OCI-LY7 (cell line): ENCODE data around the gene CUL2. TPM values are rescaled to one million over a fixed set of nuclear protein-coding genes. Genes with fewer than 3 reads are reported as not detected.

Experiments used
- BruUV-seq: library from RNA; stranded (reverse); fragments of 400-500 nt; replicated peaks from 2 replicates; lab custom pipeline; 2021; lab: Mats Ljungman, UMichigan
- CTCF ChIA-PET: fragments of 300-600 bp; sonication (Branson Sonifier 250); formaldehyde crosslinking; loops from one replicate; lab custom pipeline; 2022; ENCODE audit warnings: antibody characterized with exemption; ENCODE audit not compliant: unreplicated experiment; lab: Charles Lee
- POLR2A ChIA-PET: fragments of 300-600 bp; sonication (Branson Sonifier 250); formaldehyde crosslinking; loops from one replicate; lab custom pipeline; 2022; ENCODE audit warnings: antibody characterized with exemption; lab: Charles Lee
- DNase-seq: peaks from one replicate; pipeline ENCODE4 v3.0.0-alpha.2; 2015; ENCODE audit warnings: low spot score
- H2AFZ ChIP-seq: fragments of 200-600 bp; sonication (generic), shearing (Covaris generic); 2 replicates; pipeline ENCODE4 v1.6.1; 2014; ENCODE audit warnings: mild to moderate bottlenecking, antibody characterized with exemption, low read length, moderate library complexity
- H3K27ac ChIP-seq: fragments of 200-600 bp; sonication (generic); 2 replicates; pipeline ENCODE4 v1.5.1; 2014; ENCODE audit warnings: mixed run types, low read depth, mild to moderate bottlenecking, moderate library complexity, low read length, inconsistent platforms; ENCODE audit not compliant: poor library complexity, severe bottlenecking
- H3K36me3 ChIP-seq: fragments of 200-600 bp; sonication (generic); 2 replicates; pipeline ENCODE4 v1.6.1; 2014; ENCODE audit warnings: mild to moderate bottlenecking, antibody characterized with exemption, low read length, moderate library complexity, mixed read lengths; ENCODE audit not compliant: insufficient read depth
- H3K4me1 ChIP-seq: fragments of 200-600 bp; sonication (generic); 2 replicates; pipeline ENCODE4 v1.5.1; 2014; ENCODE audit warnings: mild to moderate bottlenecking, low read length; ENCODE audit not compliant: insufficient read depth, poor library complexity, severe bottlenecking
- H3K4me2 ChIP-seq: fragments of 200-600 bp; sonication (generic); 2 replicates; pipeline ENCODE4 v1.6.1; 2014; ENCODE audit warnings: mild to moderate bottlenecking, low read length
- H3K4me3 ChIP-seq: fragments of 200-600 bp; sonication (generic); 2 replicates; pipeline ENCODE4 v1.5.1; 2014; ENCODE audit warnings: mild to moderate bottlenecking, low read depth, low read length; ENCODE audit not compliant: poor library complexity, severe bottlenecking
- H3K79me2 ChIP-seq: fragments of 200-600 bp; sonication (generic); 2 replicates; pipeline ENCODE4 v1.6.1; 2016; ENCODE audit warnings: low read depth, mild to moderate bottlenecking, low read length, moderate library complexity, mixed read lengths; ENCODE audit not compliant: insufficient read depth
- H3K9me2 ChIP-seq: fragments of 200-600 bp; sonication (generic); 2 replicates; pipeline ENCODE4 v1.6.1; 2016; ENCODE audit warnings: mild to moderate bottlenecking, low read length, mixed read lengths; ENCODE audit not compliant: insufficient read depth
- H3K9me3 ChIP-seq: fragments of 200-600 bp; sonication (generic); 2 replicates; pipeline ENCODE4 v1.6.1; 2014; ENCODE audit warnings: mild to moderate bottlenecking, mixed run types, low read length, mixed read lengths
- H4K20me1 ChIP-seq: fragments of 200-600 bp; sonication (generic); 2 replicates; pipeline ENCODE4 v1.6.1; 2014; ENCODE audit warnings: mild to moderate bottlenecking, antibody characterized with exemption, low read length, moderate library complexity, mixed read lengths; ENCODE audit not compliant: insufficient read depth
- CTCF ChIP-seq: fragments of 200-600 bp; sonication (generic); conservative IDR thresholded peaks from 2 replicates; pipeline ENCODE4 v1.5.1; 2014; ENCODE audit warnings: mild to moderate bottlenecking, antibody characterized with exemption, low read length, moderate library complexity, mixed read lengths
- EZH2phosphoT487 ChIP-seq: fragments of 200-600 bp; sonication (generic); IDR thresholded peaks from 2 replicates; pipeline ENCODE4 v1.6.1; 2018; ENCODE audit warnings: low read depth, borderline replicate concordance, mild to moderate bottlenecking, mixed run types, antibody characterized with exemption, low read length, moderate library complexity, mixed read lengths
- intact Hi-C: fragments of 100-400 bp; cut with micrococcal nuclease; formaldehyde crosslinking; loops from one replicate; pipeline ENCODE4 v1.10.0; 2022; ENCODE audit not compliant: unreplicated experiment
- total RNA-seq, 2 experiments: library from RNA; depleted of rRNA in 1 of 2; stranded (reverse); fragments of >200 nt in 1 of 2; shearing (Covaris generic) in 1 of 2; gene quantifications; 2 replicates each; pipeline ENCODE4 v1.2.3, GENCODE V29; 2014 to 2022

CUL2 gene
- total RNA-seq, 2 experiments from 2014 or later: 25.5 to 40.4 TPM

- CTCF ChIA-PET: no interaction called here
- H3K9me2 ChIP-seq: no peaks in the 10 kb centered on the region
- no peak overlapping the region for H3K27ac ChIP-seq
- peaks cover 5% of the 10 kb centered on the region; the same call in 1 of the 2 replicates for H3K36me3 ChIP-seq
- TF ChIP-seq EZH2phosphoT487: no peak
- TF ChIP-seq CTCF: no peak
- peaks cover 15% of the 10 kb centered on the region for H3K4me1 ChIP-seq
- H3K79me2 ChIP-seq: peaks cover 27% of the 10 kb centered on the region; the same call in 1 of the 2 replicates
- H3K4me2 ChIP-seq: no peak overlapping the region
- H2AFZ ChIP-seq: no peak overlapping the region
- no peaks in the 10 kb centered on the region for H4K20me1 ChIP-seq
- no TSS peak for BruUV-seq
- H3K4me3 ChIP-seq: no peak overlapping the region
- intact Hi-C loops: loop anchor here (10.0 kb wide), 1 partner anchor 243 kb away; the partner anchor contains the start of gene CCNY
- H3K9me3 ChIP-seq: peaks cover 10% of the 10 kb centered on the region
- POLR2A ChIA-PET: interaction anchor here (1.1 kb wide), 1 partner anchor 14 kb away, joined by 4 read pairs; no protein-coding TSS in a partner anchor
- DNase-seq: no peak
These were observed 2.1 kb upstream of the CUL2 start for GRCh38 chr10:35091994-35092790.

- Histone ChIP-seq H3K27ac (peak overlapping the region; percentile 67), H3K4me2 (peak overlapping the region; percentile 75), H2AFZ (peak overlapping the region; percentile 92), H3K9me3 (peaks cover 10% of the 10 kb centered on the region), H3K79me2 (peaks cover 39% of the 10 kb centered on the region; the same call in 1 of the 2 replicates), H3K4me3 (peak overlapping the region; percentile 86), H4K20me1 (no peaks in the 10 kb centered on the region), H3K4me1 (peaks cover 15% of the 10 kb centered on the region), H3K9me2 (no peaks in the 10 kb centered on the region), H3K36me3 (peaks cover 8% of the 10 kb centered on the region; the same call in 1 of the 2 replicates)
- POLR2A ChIA-PET: interaction anchor here (0.9 to 1.9 kb wide), 4 partner anchors 9 to 106 kb away, joined by 4 to 5 read pairs (median 4); no protein-coding TSS in a partner anchor
- CTCF ChIA-PET: interaction anchor here (0.6 to 1.4 kb wide), 2 partner anchors 33 to 37 kb away, joined by 4 read pairs; partner anchors contain the start of gene CREM
- BruUV-seq: no TSS peak
- DNase-seq: peak; percentile 18
- intact Hi-C loops: loop anchor here (10.0 kb wide), 1 partner anchor 245 kb away; the partner anchor contains the start of gene CCNY
- TF ChIP-seq EZH2phosphoT487 (no peak), CTCF (no peak)
These were observed 455 bp downstream of the CUL2 start for GRCh38 chr10:35089611-35090161.
